Fibroblast of the aortic adventitia (primary cell): ENCODE data around the gene CAP1. TPM values are rescaled to one million over a fixed set of nuclear protein-coding genes. Genes with fewer than 3 reads are reported as not detected.
A peak's percentile ranks its signal among the peaks of the same experiment; 100 is the strongest.
"Not testable (repeated sequence)": the region's sequence is repeated elsewhere in the genome, so short reads cannot be mapped to it uniquely, and the experiment has no call there.

ENCODE experiments used
- DNase-seq: peaks from one replicate; pipeline ENCODE4 v3.0.0-alpha.2; 2010; ENCODE audit warnings: low read depth
- H3K4me3 ChIP-seq: 2 replicates; pipeline ENCODE4 v1.5.1; 2011; ENCODE audit warnings: low read depth, mild to moderate bottlenecking, control low read depth, low read length, moderate library complexity
- CTCF ChIP-seq: IDR thresholded peaks from 2 replicates; pipeline ENCODE4 v1.5.1; 2011; ENCODE audit warnings: mild to moderate bottlenecking, low read length, control low read depth, inconsistent platforms; ENCODE audit not compliant: insufficient read depth
- total RNA-seq: library from RNA; depleted of rRNA; stranded (reverse); fragments of >200 nt; gene quantifications from 2 replicates; pipeline ENCODE4 v1.2.3, GENCODE V29; 2012; ENCODE audit warnings: low replicate concordance

The CAP1 gene
- total RNA-seq, 1 donor: 376 TPM

- no peak overlapping the region for H3K4me3 ChIP-seq
- no peak for TF ChIP-seq CTCF
- no peak for DNase-seq
Observed at GRCh38 chr1:40003156-40004093, 37.1 kb upstream of the CAP1 start.

GRCh38 chr1:40004857-40005256 is 35.7 kb upstream of the CAP1 start:
- TF ChIP-seq CTCF: no peak
- DNase-seq: no peak
- no peak overlapping the region for H3K4me3 ChIP-seq

- not testable (repeated sequence) for H3K4me3 ChIP-seq
Observed at GRCh38 chr1:40007481-40008034, 33.0 kb upstream of the CAP1 start.

GRCh38 chr1:40011198-40011597 is 29.3 kb upstream of the CAP1 start:
- no peak for TF ChIP-seq CTCF

More at GRCh38 chr1:40007481-40008034, 33.0 kb upstream of the CAP1 start:
- DNase-seq: not testable (repeated sequence)

GRCh38 chr1:40014253-40014706 is 26.2 kb upstream of the CAP1 start:
- TF ChIP-seq CTCF: no peak
- DNase-seq: no peak
- no peak overlapping the region for H3K4me3 ChIP-seq

More at GRCh38 chr1:40011198-40011597, 29.3 kb upstream of the CAP1 start:
- DNase-seq: no peak
- H3K4me3 ChIP-seq: no peak overlapping the region

GRCh38 chr1:40014812-40015594 is 25.5 kb upstream of the CAP1 start:
- H3K4me3 ChIP-seq: no peak overlapping the region
- peak; percentile 82 for DNase-seq
- no peak for TF ChIP-seq CTCF

- no peak for TF ChIP-seq CTCF
- H3K4me3 ChIP-seq: no peak overlapping the region
- no peak for DNase-seq
Observed at GRCh38 chr1:40017951-40018575, 22.5 kb upstream of the CAP1 start.
